G401.6 (cell line): ENCODE measurements around the gene UTP25.

Experiments
- FAIRE-seq: peaks from 2 replicates; lab custom pipeline; 2012; peaks lifted over from hg19 to GRCh38; lab: Jason Lieb, UNC

The UTP25 gene

GRCh38 chr1:209844695-209845407 is 17.1 kb downstream of the UTP25 start:
- FAIRE-seq = no peak

DNA sequence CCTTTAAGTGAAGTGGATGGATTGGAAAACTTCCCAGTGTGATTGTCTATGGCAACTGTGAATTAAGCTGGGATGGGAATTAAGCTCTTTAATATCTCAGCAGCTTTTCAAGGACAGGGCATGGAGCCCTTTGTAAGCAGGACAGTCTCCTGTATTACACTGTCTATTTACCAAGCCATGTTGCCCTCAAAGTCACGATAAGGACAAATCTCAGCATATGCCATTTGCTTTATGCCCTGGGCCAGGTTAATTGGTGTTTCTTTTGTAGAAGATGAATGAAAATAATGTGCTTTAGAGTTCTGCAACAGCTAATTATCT is 17.6 kb downstream of the UTP25 start:
- no peak for FAIRE-seq

DNA sequence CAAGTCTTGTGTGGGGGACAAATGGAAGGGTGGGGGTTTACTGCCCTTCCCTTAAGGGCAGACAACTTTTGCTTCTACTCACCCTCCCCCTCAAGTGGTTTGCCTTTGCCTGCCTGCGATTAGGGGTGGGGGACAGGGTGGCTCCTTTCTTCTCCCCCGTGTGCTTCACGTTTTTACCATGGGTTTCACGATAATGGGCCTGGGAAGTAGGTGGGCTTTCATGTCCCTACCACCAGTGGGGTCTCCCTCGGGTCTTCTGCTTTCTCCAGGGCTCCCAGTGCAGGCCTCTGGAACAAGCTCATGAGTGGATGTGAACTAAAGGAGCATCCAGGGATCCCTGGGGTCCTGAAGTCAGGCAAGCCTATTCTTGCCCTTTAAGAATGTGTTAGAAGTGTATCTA is 21.6 kb downstream of the UTP25 start:
- FAIRE-seq = no peak

- peak; percentile 96 for FAIRE-seq
Measured at GRCh38 chr1:209850342-209850979, 22.7 kb downstream of the UTP25 start.

- FAIRE-seq = no peak
Measured at GRCh38 chr1:209853676-209854075, 25.9 kb downstream of the UTP25 start.

DNA sequence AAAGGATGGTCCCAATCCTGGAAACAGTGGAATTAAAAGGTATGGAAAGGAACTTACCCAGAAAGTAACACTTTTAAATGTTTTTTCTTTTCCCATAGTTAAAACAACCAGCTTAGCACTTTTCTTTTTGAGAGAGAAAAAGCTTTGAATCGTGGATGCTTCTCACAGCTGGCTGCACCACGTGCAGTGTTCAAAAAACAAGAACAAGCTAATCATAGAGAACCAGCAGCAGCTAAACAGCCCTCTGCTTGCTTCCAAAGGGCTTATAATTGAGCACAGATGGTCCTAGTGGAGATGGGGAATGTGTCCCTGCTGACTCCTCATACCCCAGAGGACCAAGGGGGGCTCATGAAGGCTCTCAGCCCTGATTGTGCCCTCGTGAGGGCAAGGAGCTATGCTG is 26.4 kb downstream of the UTP25 start:
- peak; percentile 70 for FAIRE-seq

GRCh38 chr1:209855006-209855405 is 27.2 kb downstream of the UTP25 start:
- peak; percentile 31 for FAIRE-seq

GRCh38 chr1:209855623-209856022 is 27.9 kb downstream of the UTP25 start:
- no peak for FAIRE-seq

DNA sequence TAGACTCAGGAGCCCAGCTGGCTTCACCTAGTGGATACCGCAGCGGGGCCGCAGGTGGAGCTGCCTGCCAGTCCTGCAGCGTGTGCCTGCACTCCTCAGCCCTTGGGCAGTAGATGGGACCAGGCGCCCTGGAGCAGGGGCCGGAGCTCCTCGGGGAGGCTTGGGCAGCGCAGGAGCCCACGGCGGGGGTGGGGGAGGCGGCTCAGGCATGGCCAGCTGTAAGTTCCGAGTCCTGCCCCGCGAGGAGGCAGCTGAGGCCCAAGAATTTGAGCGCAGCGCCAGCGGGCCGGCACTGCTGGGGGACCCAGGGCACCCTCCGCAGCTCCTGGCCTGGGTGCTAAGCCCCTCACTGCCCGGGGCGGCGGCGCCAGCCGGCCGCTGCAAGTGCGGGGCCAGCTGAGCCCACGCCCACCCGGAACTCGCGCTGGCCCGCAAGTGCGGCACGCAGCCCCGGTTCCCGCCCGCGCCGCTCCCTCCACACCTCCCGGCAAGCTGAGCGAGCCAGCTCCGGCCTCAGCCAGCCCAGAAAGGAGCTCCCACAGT is 30.9 kb downstream of the UTP25 start:
- FAIRE-seq = no peak

DNA sequence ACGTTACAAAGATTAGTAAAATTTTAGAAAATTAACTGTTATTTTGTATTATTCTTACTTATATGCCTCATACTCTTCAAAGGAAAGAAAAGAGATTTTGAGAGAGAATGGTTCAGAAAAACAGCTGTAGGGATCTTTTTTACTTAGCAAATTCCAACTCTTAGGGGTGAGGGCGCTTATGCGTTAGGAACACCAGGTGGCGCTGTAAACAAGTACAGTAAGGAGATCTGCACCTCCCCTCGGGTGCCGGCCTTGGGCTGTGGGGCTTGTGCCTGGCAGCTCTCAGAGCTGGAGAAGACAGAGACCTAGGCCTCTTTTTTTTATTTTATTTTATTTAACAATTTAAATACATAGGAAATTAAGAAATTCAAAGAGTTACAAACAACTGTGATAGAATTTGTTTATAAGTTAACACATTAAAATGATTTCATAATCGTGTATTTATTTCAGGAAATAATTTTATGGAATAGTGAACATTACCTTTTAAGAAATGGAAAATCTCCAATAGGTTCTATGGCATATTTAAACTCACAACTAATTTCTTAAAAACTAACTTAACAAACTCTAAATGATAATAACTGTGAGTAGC is 32.6 kb downstream of the UTP25 start:
- FAIRE-seq = peak; percentile 99

- no peak for FAIRE-seq
Measured at GRCh38 chr1:209861242-209861641, 33.5 kb downstream of the UTP25 start.

DNA sequence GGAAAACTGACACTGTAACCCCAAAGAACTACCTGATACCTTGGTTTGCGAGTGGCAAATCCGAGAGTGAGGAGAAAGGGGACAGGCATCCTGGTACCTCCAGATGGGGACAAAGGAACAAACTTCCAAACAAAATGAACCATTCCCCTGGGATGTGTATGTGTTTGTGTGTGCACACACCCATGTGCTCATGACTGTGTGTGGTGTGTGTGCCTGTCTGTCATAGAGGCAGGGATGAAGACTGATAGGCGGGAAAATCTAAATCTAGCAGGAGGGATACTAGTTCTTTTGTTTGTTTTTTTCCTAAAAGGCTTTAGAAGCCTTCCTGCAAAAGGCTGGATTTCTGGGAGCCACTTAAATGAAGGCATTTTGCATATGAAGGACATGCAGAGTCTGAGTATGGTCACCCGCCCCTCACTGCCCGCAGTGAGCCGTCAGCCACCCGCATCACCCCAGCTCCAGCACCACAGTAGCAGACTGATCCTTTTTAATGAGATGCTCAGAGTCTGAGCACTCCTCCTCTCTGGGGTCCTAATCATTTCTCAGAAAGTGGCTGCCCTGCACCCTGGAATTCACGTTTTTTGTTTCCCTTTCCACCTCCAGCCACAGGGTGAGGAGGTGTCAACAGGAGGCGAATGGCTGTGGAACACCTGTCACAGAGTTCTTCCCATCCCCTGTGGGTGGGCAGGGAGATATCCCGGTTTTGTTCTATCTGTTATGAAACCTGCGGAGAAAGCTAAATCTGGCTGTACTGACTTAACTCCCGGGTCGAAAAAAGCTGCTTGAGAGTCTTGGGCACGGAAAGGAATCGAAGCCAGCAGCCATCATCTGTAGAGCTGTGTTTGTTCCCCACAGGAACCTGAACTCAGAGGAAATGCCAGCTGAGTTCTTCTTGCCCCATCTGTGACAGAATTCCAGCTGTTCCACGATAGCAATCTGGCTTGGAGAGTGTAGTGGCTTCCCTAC is 34.9 kb downstream of the UTP25 start:
- FAIRE-seq = no peak

DNA sequence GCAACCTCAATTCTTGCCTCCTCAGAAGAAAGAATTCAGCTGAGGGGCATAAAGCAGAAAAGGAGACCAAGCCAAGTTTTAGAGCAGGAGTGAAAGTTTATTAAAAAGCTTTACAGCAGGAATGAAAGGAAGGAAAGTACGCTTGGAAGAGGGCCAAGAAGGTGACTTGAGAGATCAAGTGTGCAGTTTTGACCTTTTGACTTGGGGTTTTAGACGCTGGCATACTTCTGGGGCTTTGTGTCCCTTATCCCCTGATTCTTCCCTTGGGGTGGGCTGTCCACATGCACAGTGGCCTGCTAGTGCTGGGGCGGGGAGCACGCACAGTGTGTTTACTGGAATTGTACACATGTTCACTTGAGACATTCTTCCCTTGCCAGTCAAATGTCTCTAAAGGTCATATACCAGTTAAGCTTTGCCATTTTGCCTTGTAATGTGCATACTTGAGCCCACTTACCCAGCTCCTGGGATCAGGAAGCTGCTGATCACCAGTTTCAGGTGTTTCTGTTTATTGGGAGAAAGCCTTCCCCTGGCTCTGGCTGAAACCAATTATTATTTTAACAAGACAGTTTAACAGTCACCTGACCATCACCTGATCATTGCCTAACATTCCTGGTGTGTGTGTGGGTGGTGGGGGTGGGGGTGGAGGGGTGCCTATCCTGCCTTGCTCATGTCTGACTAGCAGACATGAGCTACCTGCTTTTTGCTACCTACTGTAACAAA is 36.2 kb downstream of the UTP25 start:
- FAIRE-seq = peak; percentile 100

DNA sequence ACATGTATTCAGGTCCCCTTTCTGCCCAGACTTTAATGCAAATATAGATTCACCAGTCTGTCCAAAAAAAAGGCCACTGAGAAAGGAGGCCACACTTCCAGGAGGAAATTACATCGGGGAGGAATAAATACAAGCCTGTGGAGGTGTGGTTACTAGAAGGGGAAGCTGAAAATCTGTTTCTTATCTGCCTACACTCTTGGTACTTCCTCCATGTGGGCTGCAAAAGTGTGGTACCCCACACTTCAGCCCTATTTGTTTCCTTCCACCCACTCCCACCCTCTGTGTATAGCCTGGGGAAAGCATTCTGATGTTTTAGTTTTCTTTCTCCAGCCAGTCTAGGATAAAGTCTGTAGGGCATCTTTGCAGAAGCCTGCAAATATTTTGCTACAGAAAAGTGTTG is 38.4 kb downstream of the UTP25 start:
- peak; percentile 80 for FAIRE-seq

GRCh38 chr1:209869291-209870149 is 41.7 kb downstream of the UTP25 start:
- FAIRE-seq = peak; percentile 94

DNA sequence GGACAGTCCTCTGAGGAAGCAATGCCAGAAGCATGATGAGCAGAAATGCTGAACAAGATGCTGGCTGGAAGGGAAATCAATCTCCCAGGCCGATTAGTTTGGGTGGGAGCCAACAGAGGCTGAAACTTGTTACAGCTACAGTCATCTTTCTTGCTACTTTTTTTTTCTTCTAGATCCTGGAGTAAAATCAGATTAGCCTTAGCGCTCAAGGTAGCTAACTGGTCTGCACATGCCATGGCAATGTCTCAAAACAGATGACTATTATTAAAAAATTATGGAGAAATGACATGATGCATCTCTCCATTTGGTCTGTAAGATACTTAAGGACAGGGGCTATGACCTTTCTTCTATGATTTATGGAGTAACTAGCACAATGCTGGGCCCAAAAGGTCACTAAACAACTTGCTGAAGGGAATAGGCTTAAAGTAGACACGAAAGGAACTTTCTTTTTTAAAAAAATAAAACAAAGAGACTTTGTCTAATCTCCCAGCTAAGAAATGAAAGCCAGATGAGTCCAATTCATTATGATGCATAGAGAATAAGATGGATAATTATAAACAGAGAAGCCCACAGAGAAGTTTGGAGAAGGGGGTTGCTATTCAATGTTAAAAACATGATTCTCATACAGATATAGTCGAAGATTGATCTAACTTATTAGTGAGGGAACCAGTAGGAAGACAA is 42.5 kb downstream of the UTP25 start:
- FAIRE-seq = no peak

DNA sequence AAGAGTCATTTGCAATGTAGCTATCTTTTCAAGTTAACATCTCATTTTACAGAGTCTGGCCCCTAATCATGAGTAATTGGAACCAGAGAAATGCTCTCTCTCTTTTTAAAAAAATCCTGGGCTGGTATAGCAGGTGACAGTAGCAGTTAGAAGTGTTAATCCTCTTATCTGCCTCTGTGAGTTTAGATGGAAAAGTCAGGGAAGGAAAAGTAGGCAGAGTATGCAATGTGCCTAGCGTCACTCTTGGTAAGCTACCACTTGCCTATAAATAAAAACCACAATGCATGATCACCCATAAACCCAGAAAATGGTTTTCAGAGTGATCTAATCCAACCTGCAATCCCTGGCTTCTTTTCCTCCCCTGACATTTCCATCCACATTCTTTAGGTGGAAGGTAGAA is 43.2 kb downstream of the UTP25 start:
- peak; percentile 99 for FAIRE-seq

DNA sequence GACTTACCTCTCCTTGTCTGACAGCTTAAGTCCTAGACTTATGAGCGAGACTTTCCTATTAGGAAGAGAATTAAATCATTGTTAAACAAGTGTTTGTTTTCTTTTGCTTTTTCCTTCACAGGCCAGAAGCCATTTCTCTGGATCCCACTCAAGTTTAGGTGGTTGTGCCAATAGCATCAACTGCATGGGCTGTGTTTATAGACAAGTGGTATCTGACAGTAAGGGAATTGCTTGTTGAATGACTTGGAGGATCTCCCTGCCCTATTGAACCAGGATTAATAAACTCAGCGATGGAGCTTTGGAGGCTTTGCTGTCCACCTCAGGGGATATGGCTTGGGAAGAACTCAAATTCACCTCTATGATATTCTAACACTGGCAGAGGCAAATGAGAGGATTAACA is 43.7 kb downstream of the UTP25 start:
- FAIRE-seq = no peak

- FAIRE-seq = peak; percentile 98
Measured at GRCh38 chr1:209873067-209873799, 45.5 kb downstream of the UTP25 start.
